IPS-15b (cell line): ENCODE data around the gene CARS1.

ENCODE experiments used
- H3K27me3 ChIP-seq: one replicate; pipeline ENCODE4 v1.6.1; 2013; ENCODE audit warnings: low read length; ENCODE audit not compliant: control insufficient read depth, insufficient read depth
- H3K36me3 ChIP-seq: one replicate; pipeline ENCODE4 v1.6.1; 2013; ENCODE audit warnings: low read length; ENCODE audit not compliant: control insufficient read depth, insufficient read depth
- H3K4me1 ChIP-seq: one replicate; pipeline ENCODE4 v1.6.1; 2013; ENCODE audit warnings: mild to moderate bottlenecking, low read length; ENCODE audit not compliant: control insufficient read depth, insufficient read depth
- H3K4me3 ChIP-seq: one replicate; pipeline ENCODE4 v1.5.1; 2013; ENCODE audit warnings: low read depth, low read length
- H3K9ac ChIP-seq: one replicate; pipeline ENCODE4 v1.6.1; 2013; ENCODE audit warnings: low read depth, mild to moderate bottlenecking, low read length
- H3K9me3 ChIP-seq: one replicate; pipeline ENCODE4 v1.6.1; 2013; ENCODE audit warnings: mild to moderate bottlenecking, low read length; ENCODE audit not compliant: control insufficient read depth, insufficient read depth

Gene CARS1

GRCh38 chr11:3009481-3009880, 47.7 kb downstream of the CARS1 start:
- H3K36me3 ChIP-seq: peaks cover 40% of the 10 kb centered on the region
- no peak overlapping the region for H3K4me3 ChIP-seq
- H3K27me3 ChIP-seq: no peaks in the 10 kb centered on the region
- no peaks in the 10 kb centered on the region for H3K4me1 ChIP-seq
- H3K9me3 ChIP-seq: no peaks in the 10 kb centered on the region
- no peak overlapping the region for H3K9ac ChIP-seq

GRCh38 chr11:3008746-3009336, 48.4 kb downstream of the CARS1 start:
- Histone ChIP-seq H3K9ac (no peak overlapping the region), H3K9me3 (no peaks in the 10 kb centered on the region), H3K4me3 (no peak overlapping the region), H3K36me3 (peaks cover 42% of the 10 kb centered on the region), H3K27me3 (no peaks in the 10 kb centered on the region), H3K4me1 (no peaks in the 10 kb centered on the region)

- Histone ChIP-seq H3K27me3 (no peaks in the 10 kb centered on the region), H3K4me3 (no peak overlapping the region), H3K4me1 (no peaks in the 10 kb centered on the region), H3K9ac (no peak overlapping the region), H3K36me3 (peaks cover 47% of the 10 kb centered on the region), H3K9me3 (no peaks in the 10 kb centered on the region)
These were observed 49.7 kb downstream of the CARS1 start for GRCh38 chr11:3007404-3008010.

GRCh38 chr11:3006505-3007260, 50.5 kb downstream of the CARS1 start:
- Histone ChIP-seq H3K36me3 (peaks cover 44% of the 10 kb centered on the region), H3K9me3 (no peaks in the 10 kb centered on the region), H3K4me3 (no peak overlapping the region), H3K9ac (no peak overlapping the region), H3K27me3 (no peaks in the 10 kb centered on the region), H3K4me1 (no peaks in the 10 kb centered on the region)

- Histone ChIP-seq H3K4me3 (no peak overlapping the region), H3K27me3 (no peaks in the 10 kb centered on the region), H3K4me1 (no peaks in the 10 kb centered on the region), H3K9ac (no peak overlapping the region), H3K36me3 (peaks cover 46% of the 10 kb centered on the region), H3K9me3 (no peaks in the 10 kb centered on the region)
These were observed 52.7 kb downstream of the CARS1 start for GRCh38 chr11:3004481-3004880.

GRCh38 chr11:3003396-3004231, 53.6 kb downstream of the CARS1 start:
- Histone ChIP-seq H3K4me3 (no peak overlapping the region), H3K9me3 (no peaks in the 10 kb centered on the region), H3K9ac (no peak overlapping the region), H3K36me3 (peaks cover 38% of the 10 kb centered on the region), H3K27me3 (no peaks in the 10 kb centered on the region), H3K4me1 (no peaks in the 10 kb centered on the region)

- Histone ChIP-seq H3K4me1 (no peaks in the 10 kb centered on the region), H3K9me3 (no peaks in the 10 kb centered on the region), H3K9ac (no peak overlapping the region), H3K27me3 (no peaks in the 10 kb centered on the region), H3K4me3 (no peak overlapping the region), H3K36me3 (peaks cover 37% of the 10 kb centered on the region)
These were observed 54.4 kb downstream of the CARS1 start for GRCh38 chr11:3002871-3003270.

GRCh38 chr11:3002351-3002861, 54.8 kb downstream of the CARS1 start:
- no peak overlapping the region for H3K9ac ChIP-seq

GRCh38 chr11:3001496-3001895, 55.7 kb downstream of the CARS1 start:
- H3K36me3 ChIP-seq: peaks cover 37% of the 10 kb centered on the region

More at GRCh38 chr11:3002351-3002861, 54.8 kb downstream of the CARS1 start:
- peaks cover 37% of the 10 kb centered on the region for H3K36me3 ChIP-seq
- no peak overlapping the region for H3K4me3 ChIP-seq
- no peaks in the 10 kb centered on the region for H3K27me3 ChIP-seq
- H3K4me1 ChIP-seq: no peaks in the 10 kb centered on the region
- H3K9me3 ChIP-seq: no peaks in the 10 kb centered on the region

GRCh38 chr11:3000032-3000961, 56.9 kb downstream of the CARS1 start:
- Histone ChIP-seq H3K27me3 (no peaks in the 10 kb centered on the region), H3K4me3 (no peak overlapping the region), H3K9ac (no peak overlapping the region), H3K36me3 (peaks cover 37% of the 10 kb centered on the region), H3K4me1 (no peaks in the 10 kb centered on the region), H3K9me3 (no peaks in the 10 kb centered on the region)

More at GRCh38 chr11:3001496-3001895, 55.7 kb downstream of the CARS1 start:
- H3K27me3 ChIP-seq: no peaks in the 10 kb centered on the region
- no peak overlapping the region for H3K9ac ChIP-seq
- H3K4me3 ChIP-seq: no peak overlapping the region
- H3K9me3 ChIP-seq: no peaks in the 10 kb centered on the region
- H3K4me1 ChIP-seq: no peaks in the 10 kb centered on the region
